ENCODE data around the gene CLDN3.
"Not testable (repeated sequence)": the region's sequence is repeated elsewhere in the genome, so short reads cannot be mapped to it uniquely, and the experiment has no call there.

CLDN3 gene

DNA sequence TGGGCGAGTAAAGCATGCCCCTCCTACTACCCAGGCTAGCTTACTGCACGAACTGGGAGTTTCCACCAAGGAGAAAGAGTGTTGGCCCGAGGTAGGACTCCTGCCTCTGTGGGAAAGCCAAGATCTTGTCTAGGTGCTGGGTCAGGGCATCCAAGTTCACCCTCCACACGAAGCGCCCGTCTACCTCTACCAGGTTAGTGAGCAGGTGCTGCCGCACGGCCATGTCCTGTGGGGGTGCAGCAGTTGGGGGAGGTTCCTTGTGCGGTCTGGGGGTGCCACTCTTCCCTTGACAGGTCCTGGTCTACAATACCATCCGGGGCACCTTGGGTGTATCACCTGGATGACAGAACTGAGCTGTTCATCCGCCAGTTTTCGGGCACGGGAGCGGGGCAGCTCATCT, 33.2 kb downstream of the CLDN3 start:
- no peak for DNase-seq (ENCODE audit: low read depth in 2 of 2)

DNA sequence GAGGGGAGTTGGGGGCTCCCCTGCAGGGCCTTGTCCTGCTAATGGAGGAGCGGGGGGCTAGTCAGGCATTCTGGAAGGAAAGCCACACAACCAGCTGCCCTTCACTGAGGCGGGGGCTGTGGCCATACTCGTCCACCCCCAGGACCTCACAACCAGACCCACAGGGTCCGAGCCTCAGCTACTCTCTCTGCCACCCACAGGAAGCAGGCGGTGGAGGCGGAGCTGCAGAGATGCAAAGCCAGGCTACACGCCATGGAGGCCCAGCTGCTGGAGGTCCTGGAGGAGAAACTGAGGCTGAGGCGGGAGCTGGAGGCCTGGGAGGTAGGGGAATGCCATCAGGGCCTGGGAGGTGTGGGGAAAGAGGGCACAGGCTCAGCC, 34.6 kb downstream of the CLDN3 start:
- no peak for DNase-seq (ENCODE audit: low read depth in 2 of 2)

DNA sequence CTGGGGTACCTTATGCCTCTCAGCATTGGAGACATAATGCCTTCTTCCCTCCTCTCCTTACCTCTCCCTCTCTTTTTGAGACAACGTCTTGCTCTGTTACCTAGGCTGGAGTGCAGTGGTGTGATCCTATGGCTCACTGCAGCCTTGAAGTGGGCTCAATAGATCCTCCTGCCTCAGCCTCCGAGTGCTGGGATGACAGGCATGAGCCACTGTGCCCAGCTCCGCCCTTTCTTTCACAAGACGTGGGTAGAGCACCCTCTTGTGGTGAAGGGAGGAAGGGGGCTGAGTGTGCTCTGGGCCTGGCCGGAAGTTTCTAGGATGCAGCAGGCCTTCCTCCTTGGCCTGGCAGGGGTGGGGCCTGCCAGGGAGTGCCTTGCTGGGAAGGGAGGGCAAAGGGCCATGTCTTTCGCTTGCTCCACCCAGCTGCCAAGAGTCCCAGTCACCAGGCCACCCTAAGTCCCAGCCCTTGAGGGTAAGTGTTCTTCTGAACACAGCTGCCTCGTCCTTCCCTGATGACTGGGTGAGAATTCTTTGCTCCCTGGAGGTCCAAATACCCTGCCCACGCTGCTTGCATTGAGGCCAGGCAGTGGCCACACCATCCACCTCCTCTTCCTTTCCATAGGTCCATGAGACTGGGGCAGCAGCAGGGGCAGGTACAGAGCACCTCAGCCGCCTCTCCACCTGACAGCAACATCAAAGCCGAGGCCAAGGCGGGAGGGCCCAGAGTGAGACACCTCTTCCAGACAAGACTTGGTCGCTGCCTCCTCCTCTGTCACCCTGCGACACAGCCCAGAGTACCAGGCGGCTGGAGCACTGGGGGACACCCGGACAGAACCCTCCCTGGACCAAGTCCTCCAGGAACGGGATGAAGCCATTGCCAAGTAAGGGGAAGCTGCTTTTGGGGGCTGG, 35.2 kb downstream of the CLDN3 start:
- DNase-seq (ENCODE audit: low read depth in 2 of 2), result peak; percentile 59 to 68

DNA sequence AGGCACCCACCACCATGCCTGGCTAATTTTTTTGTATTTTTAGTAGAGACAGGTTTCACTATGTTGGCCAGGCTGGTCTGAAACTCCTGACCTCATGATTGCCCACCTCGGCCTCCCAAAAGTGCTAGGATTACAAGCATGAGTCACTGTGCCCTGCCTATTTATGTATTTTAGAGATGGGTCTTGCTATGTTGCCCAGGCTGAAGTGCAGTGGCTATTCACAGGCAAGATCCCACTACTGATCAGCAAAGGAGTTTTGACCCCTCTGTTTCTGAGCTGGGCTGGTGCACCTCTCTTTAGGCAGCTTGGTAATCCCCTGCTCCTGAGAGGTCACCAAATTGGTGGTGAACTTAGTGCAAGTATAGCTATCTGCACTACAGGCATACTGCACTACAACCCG, 37.7 kb downstream of the CLDN3 start:
- DNase-seq (ENCODE audit: low read depth in 2 of 2), result no peak

DNA sequence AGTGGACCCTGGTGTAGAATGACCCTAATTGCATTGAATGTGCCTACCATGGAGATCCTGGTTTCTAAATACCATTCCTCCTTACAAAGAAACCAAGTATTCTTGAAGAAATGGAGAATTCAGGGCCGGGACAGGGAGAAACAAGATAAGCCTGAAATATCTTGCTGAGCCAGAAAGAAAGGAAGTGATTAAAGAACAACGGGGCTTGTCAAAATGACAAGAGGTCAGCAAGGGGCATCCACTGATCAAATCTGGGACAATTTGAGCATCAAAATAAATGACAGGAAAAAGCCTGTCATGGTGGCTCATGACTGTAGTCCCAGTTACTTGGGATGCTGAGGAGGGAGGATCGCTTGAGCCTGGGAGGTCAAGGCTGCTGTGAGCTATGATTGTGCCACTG, 39.6 kb downstream of the CLDN3 start:
- no peak for DNase-seq (ENCODE audit: low read depth in 2 of 2)

DNA sequence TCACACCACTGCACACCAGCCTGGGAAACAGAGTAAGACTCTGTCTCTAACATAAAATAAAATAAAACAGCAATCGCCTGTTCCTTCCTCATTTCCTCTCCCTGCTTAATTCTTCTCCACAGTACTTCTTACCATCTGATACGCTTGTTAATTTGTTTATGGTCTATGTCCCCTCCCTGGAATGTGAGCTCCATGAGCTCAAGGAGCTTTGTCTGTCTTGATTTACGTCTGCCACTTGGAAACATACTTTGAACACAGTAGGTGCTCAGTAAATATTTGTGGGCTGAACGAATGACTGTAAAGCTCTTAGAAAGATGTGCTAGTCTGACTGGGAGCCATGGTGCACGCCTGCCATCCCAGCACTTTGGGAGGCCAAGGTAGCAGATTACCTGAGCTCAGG, 41.5 kb downstream of the CLDN3 start:
- no peak for DNase-seq (ENCODE audit: low read depth in 2 of 2)

DNA sequence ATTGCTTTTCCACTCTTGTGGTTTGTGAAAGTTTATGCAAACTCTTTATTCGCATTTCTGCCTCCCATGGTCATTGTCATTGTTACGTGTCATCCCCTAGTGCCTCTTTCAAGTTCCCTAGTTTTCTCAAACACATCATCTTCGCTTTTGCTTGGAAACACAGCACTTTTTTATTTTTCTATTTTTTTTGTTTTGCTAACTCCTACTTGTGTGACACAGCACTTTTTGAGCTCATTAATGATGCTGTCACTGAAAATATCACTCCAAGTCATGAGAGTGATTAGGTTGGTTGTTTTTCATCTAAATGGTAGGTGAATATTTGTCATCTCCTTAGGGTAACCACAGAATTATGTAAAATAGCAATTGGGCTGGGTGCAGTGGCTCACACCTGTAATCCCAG, 42.1 kb downstream of the CLDN3 start:
- no peak for DNase-seq (ENCODE audit: low read depth in 2 of 2)

DNA sequence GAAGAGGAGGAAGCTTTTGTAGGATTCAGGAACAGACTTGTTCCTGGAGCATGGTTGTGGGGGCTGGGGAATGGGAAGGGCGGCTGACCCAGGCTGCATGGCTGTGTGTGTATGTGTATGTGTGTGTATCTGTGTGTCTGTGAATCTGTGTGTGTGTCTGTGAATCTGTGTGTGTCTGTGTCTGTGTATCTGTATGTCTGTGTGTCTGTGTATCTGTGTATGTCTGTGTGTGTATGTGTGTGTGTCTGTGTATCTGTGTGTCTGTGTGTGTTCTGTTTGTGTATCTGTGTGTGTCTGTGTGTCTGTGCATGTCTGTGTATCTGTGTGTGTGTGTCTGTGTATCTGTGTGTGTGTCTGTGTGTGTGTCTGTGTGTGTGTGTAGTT, 44.0 kb downstream of the CLDN3 start:
- DNase-seq (ENCODE audit: low read depth in 2 of 2), result no peak

DNA sequence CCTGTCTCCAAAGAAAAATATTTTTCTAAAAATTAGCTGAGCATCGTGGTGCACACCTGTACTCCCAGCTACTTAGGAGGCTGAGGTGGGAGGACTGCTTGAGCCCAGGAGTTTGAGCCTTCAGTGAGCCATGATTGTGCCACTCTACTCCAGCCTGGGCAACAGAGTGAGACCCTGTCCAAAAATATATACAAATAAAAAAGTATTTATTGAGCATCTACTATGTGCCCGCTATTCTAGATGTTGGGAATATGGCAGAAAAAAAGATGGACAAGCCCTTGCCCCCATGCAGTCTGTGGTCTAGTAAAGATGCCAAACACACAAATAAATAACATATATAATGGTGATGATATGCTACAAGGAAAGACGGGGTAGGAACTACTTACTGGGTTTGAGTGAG, 46.3 kb downstream of the CLDN3 start:
- DNase-seq (ENCODE audit: low read depth in 2 of 2), result no peak

DNA sequence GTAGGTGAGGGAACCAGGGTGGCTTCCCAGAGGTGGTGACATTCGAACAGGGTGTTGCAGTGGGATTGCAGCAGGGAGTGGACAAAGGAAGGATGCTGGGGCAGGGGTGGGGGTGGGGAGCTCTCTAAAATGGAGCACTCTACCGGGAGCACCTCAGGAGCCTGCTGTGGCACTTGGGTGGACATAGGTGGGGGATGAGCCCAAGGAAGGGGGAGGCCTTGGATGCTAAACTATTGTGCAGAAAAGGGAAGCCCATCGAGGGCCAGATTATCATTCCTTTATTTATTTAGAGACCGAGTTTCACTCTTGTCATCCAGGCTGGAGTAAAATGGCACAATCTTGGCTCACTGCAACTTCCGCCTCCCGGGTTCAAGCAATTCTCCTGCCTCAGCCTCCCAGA, 47.3 kb downstream of the CLDN3 start:
- no peak for DNase-seq (ENCODE audit: low read depth in 2 of 2)

DNA sequence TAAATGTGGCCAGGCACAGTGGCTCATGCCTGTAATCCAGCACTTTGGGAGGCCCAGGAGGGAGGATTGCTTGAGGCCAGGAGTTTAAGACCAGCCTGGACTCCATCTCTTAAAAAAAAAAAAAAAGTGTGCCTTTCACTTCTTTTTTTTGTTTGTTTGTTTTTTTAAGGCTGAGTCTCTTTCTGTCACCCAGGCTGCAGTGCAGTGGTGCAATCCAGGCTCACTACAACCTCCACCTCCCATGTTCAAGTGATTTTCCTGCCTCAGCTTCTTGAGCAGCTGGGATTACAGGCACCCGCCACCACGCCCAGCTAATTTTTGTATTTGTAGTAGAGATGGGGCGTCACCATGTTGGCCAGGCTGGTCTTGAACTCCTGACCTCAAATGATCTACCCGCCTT, 47.9 kb downstream of the CLDN3 start:
- DNase-seq (ENCODE audit: low read depth in 2 of 2), result not testable (repeated sequence)

DNA sequence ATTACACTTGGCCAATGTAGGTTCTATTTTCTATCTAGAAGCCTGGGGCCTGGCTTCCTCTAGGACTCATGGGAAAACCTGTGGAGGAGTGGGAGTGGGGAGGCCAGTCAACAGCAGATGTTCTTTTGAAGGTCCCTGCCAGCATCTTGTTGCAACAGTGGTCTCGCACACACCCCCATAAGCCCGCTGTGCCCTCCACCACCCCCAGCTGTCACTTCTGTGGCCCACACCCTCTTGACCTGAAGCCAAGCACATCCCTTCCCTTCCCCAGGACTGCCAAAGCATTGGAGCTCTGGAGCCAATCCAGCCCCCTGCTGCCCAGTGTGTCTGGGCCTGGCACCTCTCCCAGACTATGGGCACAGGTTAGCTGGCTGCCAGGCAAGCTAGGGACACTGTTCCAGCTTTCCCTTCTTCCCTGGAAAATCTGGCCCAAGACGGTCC, 48.7 kb downstream of the CLDN3 start:
- DNase-seq (ENCODE audit: low read depth in 2 of 2), result no peak

DNA sequence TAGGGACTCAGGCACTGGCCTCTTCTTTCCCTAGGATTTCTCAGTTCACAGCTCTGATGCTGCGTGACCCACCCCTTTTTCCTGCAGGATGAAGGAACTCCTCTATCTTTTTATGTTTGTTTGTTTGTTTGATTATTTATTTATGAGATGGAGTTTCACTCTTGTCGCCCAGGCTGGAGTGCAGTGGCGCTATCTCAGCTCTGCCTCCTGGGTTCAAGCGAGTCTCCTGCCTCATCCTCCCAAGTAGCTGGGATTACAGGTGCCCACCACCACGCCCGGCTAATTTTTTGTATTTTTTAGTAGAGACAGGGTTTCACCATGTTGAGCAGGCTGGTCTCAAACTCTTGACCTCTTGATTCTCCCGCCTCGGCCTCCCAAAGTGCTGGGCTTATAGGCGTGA, 49.6 kb downstream of the CLDN3 start:
- DNase-seq (ENCODE audit: low read depth in 2 of 2), result not testable (repeated sequence)

DNA sequence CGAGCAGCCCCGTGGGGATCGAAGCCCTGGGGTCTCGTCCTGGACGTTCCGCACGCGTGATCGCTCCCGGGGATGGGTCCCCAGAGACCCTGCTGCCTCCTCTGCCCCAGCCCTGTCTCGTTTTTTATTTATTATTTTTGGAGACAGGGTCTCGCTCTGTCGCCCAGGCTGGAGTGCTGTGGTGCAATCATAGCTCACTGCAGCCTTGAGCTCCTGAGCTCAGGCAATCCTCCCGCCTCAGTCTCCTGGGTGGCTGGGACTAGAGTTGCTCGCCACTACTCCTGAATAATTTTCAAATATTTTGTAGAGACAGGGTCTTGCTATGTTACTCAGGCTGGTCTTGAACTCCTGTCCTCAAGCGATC, 50.3 kb downstream of the CLDN3 start:
- no peak for DNase-seq (ENCODE audit: low read depth in 2 of 2)

Measured in stimulated activated CD8-positive, alpha-beta memory T cell treated with anti-CD3 and anti-CD28 coated beads, Interleukin-2, amount 100 ng/mL, for 1 hour (primary cell).